HepG2 (cell line): ENCODE measurements around the gene SAMD4A. TPM values are rescaled to one million over a fixed set of nuclear protein-coding genes. Genes with fewer than 3 reads are reported as not detected.
A peak's percentile ranks its signal among the peaks of the same experiment; 100 is the strongest.

Experiments
- ASH2L ChIP-seq: fragments of 300-600, 200-600 bp; sonication (generic); IDR thresholded peaks from 2 replicates; pipeline ENCODE4 v1.7.0; 2017; ENCODE audit warnings: low read depth, mild to moderate bottlenecking, moderate library complexity, mixed read lengths, low read length; ENCODE audit not compliant: insufficient read length
- ELK4 ChIP-seq: sonication (generic); formaldehyde crosslinking; IDR thresholded peaks from 2 replicates; pipeline ENCODE4 v1.9.0; 2021; ENCODE audit warnings: missing genetic modification reagents, borderline replicate concordance
- FOXO1 ChIP-seq: sonication (generic); formaldehyde crosslinking; IDR thresholded peaks from 2 replicates; pipeline ENCODE4 v1.4.0; 2020; ENCODE audit warnings: missing genetic modification reagents
- HNRNPUL1 ChIP-seq: fragments of 200-400 bp; formaldehyde crosslinking; IDR thresholded peaks from 2 replicates; pipeline ENCODE4 v1.6.1; 2017; ENCODE audit warnings: low read depth, mild to moderate bottlenecking, low read length, moderate library complexity
- HOXA7 ChIP-seq: sonication (generic); formaldehyde crosslinking; IDR thresholded peaks from 2 replicates; pipeline ENCODE4 v1.8.1; 2022; ENCODE audit warnings: mild to moderate bottlenecking, missing genetic modification reagents, moderate library complexity
- RFXANK ChIP-seq: IDR thresholded peaks from 2 replicates; pipeline ENCODE4 v1.6.1; 2016
- SALL1 ChIP-seq: sonication (generic); formaldehyde crosslinking; IDR thresholded peaks from 2 replicates; pipeline ENCODE4 v1.8.0; 2022; ENCODE audit warnings: mild to moderate bottlenecking, missing genetic modification reagents
- SNAI1 ChIP-seq: sonication (generic); formaldehyde crosslinking; IDR thresholded peaks from 2 replicates; pipeline ENCODE4 v1.5.0; 2020; ENCODE audit warnings: mild to moderate bottlenecking, missing genetic modification reagents, borderline replicate concordance
- SOX6 ChIP-seq, 2 experiments: fragments of 450-650 bp in 1 of 2; sonication (generic) in 1 of 2; formaldehyde crosslinking in 1 of 2; IDR thresholded peaks; 2 replicates each; pipeline versions ENCODE4 v1.4.0 to v1.6.1; 2017 to 2020; ENCODE audit warnings: antibody characterized with exemption in 1 of 2, mild to moderate bottlenecking in 1 of 2, missing genetic modification reagents in 1 of 2
- SP1 ChIP-seq, 2 experiments: fragments of 450-650 bp in 1 of 2; sonication (generic) in 1 of 2; formaldehyde crosslinking in 1 of 2; IDR thresholded peaks; 2 replicates each; pipeline versions ENCODE4 v1.4.0 to v1.6.1; 2016 to 2020; ENCODE audit warnings: missing genetic modification reagents in 1 of 2
- STAT5B ChIP-seq: sonication (generic); formaldehyde crosslinking; IDR thresholded peaks from 2 replicates; pipeline ENCODE4 v1.4.0; 2020; ENCODE audit warnings: missing genetic modification reagents
- SUZ12 ChIP-seq: fragments of 150-350 bp; IDR thresholded peaks from 2 replicates; pipeline ENCODE4 v1.6.1; 2014; ENCODE audit warnings: low read depth, low read length
- TGIF2 ChIP-seq: IDR thresholded peaks from 2 replicates; pipeline ENCODE4 v1.6.1; 2016; ENCODE audit warnings: control low read depth, missing compliant biosample characterization
- ZMAT5 ChIP-seq: sonication (generic); formaldehyde crosslinking; IDR thresholded peaks from 2 replicates; pipeline ENCODE4 v1.5.0; 2020; ENCODE audit warnings: mild to moderate bottlenecking, low read depth, missing genetic modification reagents, borderline replicate concordance
- ZNF124 ChIP-seq: sonication (generic); formaldehyde crosslinking; IDR thresholded peaks from 2 replicates; pipeline ENCODE4 v1.4.0; 2020; ENCODE audit warnings: missing genetic modification reagents
- ZNF317 ChIP-seq: sonication (generic); formaldehyde crosslinking; IDR thresholded peaks from 2 replicates; pipeline ENCODE4 v1.5.0; 2020; ENCODE audit warnings: mild to moderate bottlenecking, missing genetic modification reagents
- ZNF44 ChIP-seq: sonication (generic); formaldehyde crosslinking; IDR thresholded peaks from 2 replicates; pipeline ENCODE4 v1.5.1; 2020; ENCODE audit warnings: mild to moderate bottlenecking, missing genetic modification reagents
- ZNF441 ChIP-seq: sonication (generic); formaldehyde crosslinking; IDR thresholded peaks from 2 replicates; pipeline ENCODE4 v1.7.0; 2021; ENCODE audit warnings: missing genetic modification reagents, borderline replicate concordance
- ZNF451 ChIP-seq: sonication (generic); formaldehyde crosslinking; IDR thresholded peaks from 2 replicates; pipeline ENCODE4 v1.5.0; 2020; ENCODE audit warnings: mild to moderate bottlenecking, missing genetic modification reagents
- ZNF513 ChIP-seq: sonication (generic); formaldehyde crosslinking; conservative IDR thresholded peaks from 2 replicates; pipeline ENCODE4 v1.5.0; 2020; ENCODE audit warnings: missing genetic modification reagents
- ZNF577 ChIP-seq: sonication (generic); formaldehyde crosslinking; IDR thresholded peaks from 2 replicates; pipeline ENCODE4 v1.4.0; 2020; ENCODE audit warnings: mild to moderate bottlenecking, low read depth, missing genetic modification reagents, borderline replicate concordance
- ZNF749 ChIP-seq: sonication (generic); formaldehyde crosslinking; IDR thresholded peaks from 2 replicates; pipeline ENCODE4 v1.8.0; 2022; ENCODE audit warnings: mild to moderate bottlenecking, missing genetic modification reagents, moderate library complexity, borderline replicate concordance
- ZNF761 ChIP-seq: sonication (generic); formaldehyde crosslinking; conservative IDR thresholded peaks from 2 replicates; pipeline ENCODE4 v1.4.0; 2020; ENCODE audit warnings: mild to moderate bottlenecking, missing genetic modification reagents
- ZNF777 ChIP-seq: sonication (generic); formaldehyde crosslinking; IDR thresholded peaks from 2 replicates; pipeline ENCODE4 v1.4.0; 2020; ENCODE audit warnings: missing genetic modification reagents
- ZNF788 ChIP-seq: sonication (generic); formaldehyde crosslinking; IDR thresholded peaks from 2 replicates; pipeline ENCODE4 v1.5.0; 2020; ENCODE audit warnings: mild to moderate bottlenecking, missing genetic modification reagents, borderline replicate concordance
- ZNF816 ChIP-seq: sonication (generic); formaldehyde crosslinking; IDR thresholded peaks from 2 replicates; pipeline ENCODE4 v1.8.0; 2022; ENCODE audit warnings: missing genetic modification reagents, mild to moderate bottlenecking, borderline replicate concordance
- polyA plus RNA-seq, 8 experiments: library from polyadenylated mRNA; depleted of rRNA in 3 of 8; stranded (reverse) in 7 of 8; unstranded in 1 of 8; fragments of >200 nt; fragmentation: Illumina TruSeq in 4 of 8; extraction: Trizol in 4 of 8; gene quantifications; 2 replicates each; pipeline versions ENCODE4 v1.2.1 to v1.2.3, GENCODE V29; 2011 to 2016; ENCODE audit warnings: low read depth in 4 of 8, missing spikeins in 1 of 8, mixed read lengths in 1 of 8; ENCODE audit not compliant: insufficient read depth in 1 of 8
- total RNA-seq, 5 experiments: library from RNA; depleted of rRNA; stranded (reverse); fragments of >200 nt; fragmentation: Illumina TruSeq; extraction: Trizol; gene quantifications; 2 replicates each; pipeline ENCODE4 v1.2.3, GENCODE V29; 2016; ENCODE audit warnings: low read depth in 1 of 5
- TF ChIP-seq, protein P1 (sequence below): sonication (generic); formaldehyde crosslinking; IDR thresholded peaks from 2 replicates; pipeline ENCODE4 v1.5.1; 2020; ENCODE audit warnings: missing genetic modification reagents, mild to moderate bottlenecking, borderline replicate concordance

The SAMD4A gene
- total and polyA plus RNA-seq, 2 of the 13 experiments (the other 11 are each of a cell fraction or from before 2014, with no cell fraction given), result 11.8 to 13.0 TPM

- no peak for TF ChIP-seq SNAI1
- TF ChIP-seq ZNF44 (CRISPR knock-in tag), result no peak
- no peak for TF ChIP-seq ZNF124
- no peak for TF ChIP-seq SP1 (IDR thresholded peaks at IDR 0.05)
- no peak for TF ChIP-seq SP1 (CRISPR knock-in tag; IDR thresholded peaks at IDR 0.05)
- TF ChIP-seq HNRNPUL1, result no peak
- no peak for TF ChIP-seq ZMAT5 (CRISPR knock-in tag)
- no peak for TF ChIP-seq ZNF317
- peak; percentile 85 for TF ChIP-seq SALL1 (CRISPR knock-in tag)
- TF ChIP-seq RFXANK (CRISPR knock-in tag), result no peak
- no peak for TF ChIP-seq ZNF451
- no peak for TF ChIP-seq ELK4 (CRISPR knock-in tag)
- no peak for TF ChIP-seq ZNF816 (CRISPR knock-in tag)
- TF ChIP-seq ZNF788 (CRISPR knock-in tag), result peak; percentile 74; the same call in 1 of the 2 replicates
- TF ChIP-seq TGIF2, result no peak
- no peak for TF ChIP-seq ZNF513 (CRISPR knock-in tag)
- no peak for TF ChIP-seq SUZ12
- TF ChIP-seq STAT5B (CRISPR knock-in tag), result no peak
- no peak; the same call in 1 of the 2 replicates for TF ChIP-seq ZNF761 (CRISPR knock-in tag)
- TF ChIP-seq ASH2L, result no peak
- no peak for TF ChIP-seq ZNF749
- no peak for TF ChIP-seq ZNF577 (CRISPR knock-in tag)
- TF ChIP-seq SOX6 (IDR thresholded peaks at IDR 0.05), result no peak
- TF ChIP-seq SOX6 (CRISPR knock-in tag; IDR thresholded peaks at IDR 0.05), result peak; percentile 66
- no peak for TF ChIP-seq ZNF441
- no peak for TF ChIP-seq ZNF777 (CRISPR knock-in tag)
- TF ChIP-seq HOXA7, result no peak
- peak; percentile 48; the same call in 1 of the 2 replicates for TF ChIP-seq FOXO1
- TF ChIP-seq, protein P1, sequence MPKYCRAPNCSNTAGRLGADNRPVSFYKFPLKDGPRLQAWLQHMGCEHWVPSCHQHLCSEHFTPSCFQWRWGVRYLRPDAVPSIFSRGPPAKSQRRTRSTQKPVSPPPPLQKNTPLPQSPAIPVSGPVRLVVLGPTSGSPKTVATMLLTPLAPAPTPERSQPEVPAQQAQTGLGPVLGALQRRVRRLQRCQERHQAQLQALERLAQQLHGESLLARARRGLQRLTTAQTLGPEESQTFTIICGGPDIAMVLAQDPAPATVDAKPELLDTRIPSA (CRISPR knock-in tag), result no peak
Observed at GRCh38 chr14:54556535-54556934, 10.4 kb upstream of the SAMD4A start (continued).
